Measurements from ENCODE around the gene SLC6A2. TPM values are rescaled to one million over a fixed set of nuclear protein-coding genes. Genes with fewer than 3 reads are reported as not detected.

The SLC6A2 gene
- total RNA-seq, 1 donor from 2014 or later = not detected

GRCh38 chr16:55666012-55666411 lies 10.2 kb downstream of the SLC6A2 start:
- TF ChIP-seq CTCF (IDR thresholded peaks at IDR 0.05) (no peak), EZH2 (IDR thresholded peaks at IDR 0.05) (no peak), EZH2phosphoT487 (IDR thresholded peaks at IDR 0.05) (no peak)
- Histone ChIP-seq H3K27ac (no peak overlapping the region), H3K79me2 (ENCODE audit: low read depth) (no peaks in the 10 kb centered on the region), H3K27me3 (peaks cover under 1% of the 10 kb centered on the region), H4K20me1 (ENCODE audit: low read depth) (no peaks in the 10 kb centered on the region), H3K9me3 (ENCODE audit: low read depth) (no peaks in the 10 kb centered on the region), H3K4me1 (no peaks in the 10 kb centered on the region), H3K36me3 (no peaks in the 10 kb centered on the region), H2AFZ (replicated peaks) (no peak overlapping the region), H3F3A (ENCODE audit: low read depth) (no peaks in the 10 kb centered on the region), H3K4me2 (no peak overlapping the region), H3K4me3 (no peak overlapping the region), H3K9ac (no peak overlapping the region)
- H3K4me3 Mint-ChIP-seq = no peak overlapping the region
- no peak for DNase-seq (ENCODE audit: low spot score)
- peaks cover 6% of the 10 kb centered on the region for H3K4me1 Mint-ChIP-seq
- H3K9me3 Mint-ChIP-seq = no peaks in the 10 kb centered on the region
- no peak overlapping the region for H3K27ac Mint-ChIP-seq
- peaks cover 11% of the 10 kb centered on the region for H3K27me3 Mint-ChIP-seq (ENCODE audit: insufficient read depth, low read depth)
- no peaks in the 10 kb centered on the region for H3K36me3 Mint-ChIP-seq

- Histone ChIP-seq H3K36me3 (no peaks in the 10 kb centered on the region), H3K27ac (no peak overlapping the region), H3F3A (ENCODE audit: low read depth) (no peaks in the 10 kb centered on the region), H3K79me2 (ENCODE audit: low read depth) (no peaks in the 10 kb centered on the region), H4K20me1 (ENCODE audit: low read depth) (no peaks in the 10 kb centered on the region), H3K4me2 (no peak overlapping the region), H3K9me3 (ENCODE audit: low read depth) (no peaks in the 10 kb centered on the region), H3K27me3 (no peaks in the 10 kb centered on the region), H3K9ac (no peak overlapping the region), H3K4me3 (no peak overlapping the region), H3K4me1 (no peaks in the 10 kb centered on the region), H2AFZ (replicated peaks) (no peak overlapping the region)
- Mint-ChIP-seq H3K27me3 (ENCODE audit: insufficient read depth, low read depth) (peaks cover 13% of the 10 kb centered on the region), H3K27ac (no peak overlapping the region), H3K9me3 (no peaks in the 10 kb centered on the region), H3K4me1 (peaks cover 6% of the 10 kb centered on the region), H3K4me3 (no peak overlapping the region), H3K36me3 (no peaks in the 10 kb centered on the region)
- no peak for DNase-seq (ENCODE audit: low spot score)
- no peak for TF ChIP-seq EZH2 (IDR thresholded peaks at IDR 0.05)
- no peak for TF ChIP-seq EZH2phosphoT487 (IDR thresholded peaks at IDR 0.05)
- TF ChIP-seq CTCF (IDR thresholded peaks at IDR 0.05) = no peak
Observed at GRCh38 chr16:55667753-55668152, 12.0 kb downstream of the SLC6A2 start.

DNA sequence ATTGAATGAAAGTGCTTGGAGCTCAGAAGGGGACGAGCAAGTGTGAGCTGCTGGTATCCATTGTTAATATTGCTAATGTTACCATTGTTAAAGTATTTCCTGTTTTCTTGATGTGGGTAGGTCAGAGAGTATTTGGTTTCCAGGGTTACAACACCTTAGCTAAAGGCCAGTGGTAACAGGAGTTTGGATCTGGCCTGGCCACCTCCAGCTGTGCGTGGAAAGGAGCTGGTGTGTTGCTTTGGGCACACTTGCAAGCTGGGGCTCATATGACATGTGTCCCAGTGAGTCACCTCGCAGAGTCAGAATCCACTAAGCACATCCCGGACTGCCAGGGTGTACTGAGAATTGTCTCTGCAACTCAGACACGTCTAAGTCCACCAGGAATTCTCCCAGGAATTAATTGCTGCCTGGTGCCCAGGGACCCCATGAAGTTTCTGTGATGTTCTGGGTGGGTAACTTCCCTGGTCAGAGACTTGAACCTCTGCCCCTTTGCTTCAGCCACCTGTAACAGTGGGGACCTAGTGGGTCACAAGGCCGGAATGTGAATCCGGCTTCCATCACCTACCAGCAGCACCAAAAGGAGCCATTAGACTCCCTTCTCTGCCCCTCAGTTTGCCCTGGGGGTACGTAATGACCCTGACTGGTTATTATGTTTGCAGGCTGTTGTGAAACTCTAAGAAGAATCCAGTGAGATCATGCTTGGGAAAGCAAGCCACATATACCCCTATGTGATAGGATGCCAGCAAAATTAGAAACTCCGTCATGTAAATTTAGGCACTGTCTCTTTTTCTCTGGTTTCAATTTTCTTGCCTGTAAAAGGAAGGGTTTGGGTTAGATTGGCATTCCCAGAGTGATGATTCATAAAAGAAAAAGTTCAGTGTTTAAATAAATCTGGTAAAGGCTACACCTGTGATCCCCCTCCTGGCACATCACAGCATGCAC lies 12.8 kb downstream of the SLC6A2 start:
- Mint-ChIP-seq H3K4me3 (no peak overlapping the region), H3K27ac (no peak overlapping the region), H3K4me1 (peaks cover 6% of the 10 kb centered on the region), H3K9me3 (no peaks in the 10 kb centered on the region), H3K27me3 (ENCODE audit: insufficient read depth, low read depth) (peaks cover 14% of the 10 kb centered on the region), H3K36me3 (no peaks in the 10 kb centered on the region)
- H3K36me3 ChIP-seq = no peaks in the 10 kb centered on the region
- no peaks in the 10 kb centered on the region for H4K20me1 ChIP-seq (ENCODE audit: low read depth)
- TF ChIP-seq CTCF (IDR thresholded peaks at IDR 0.05) (no peak), EZH2 (IDR thresholded peaks at IDR 0.05) (no peak), EZH2phosphoT487 (IDR thresholded peaks at IDR 0.05) (no peak)
- no peak overlapping the region for H3K4me2 ChIP-seq
- H3K9ac ChIP-seq = no peak overlapping the region
- H3K4me1 ChIP-seq = no peaks in the 10 kb centered on the region
- no peak for DNase-seq (ENCODE audit: low spot score)
- no peak overlapping the region for H3K4me3 ChIP-seq
- no peaks in the 10 kb centered on the region for H3K79me2 ChIP-seq (ENCODE audit: low read depth)
- H3F3A ChIP-seq (ENCODE audit: low read depth) = no peaks in the 10 kb centered on the region
- no peak overlapping the region for H3K27ac ChIP-seq
- H3K27me3 ChIP-seq = no peaks in the 10 kb centered on the region
- H2AFZ ChIP-seq (replicated peaks) = no peak overlapping the region
- H3K9me3 ChIP-seq (ENCODE audit: low read depth) = no peaks in the 10 kb centered on the region

All from neural progenitor cell (in vitro differentiated cells).